Gastroesophageal sphincter (tissue), 4 donors: ENCODE results near the gene BTBD9. TPM values are rescaled to one million over a fixed set of nuclear protein-coding genes. Genes with fewer than 3 reads are reported as not detected.

Source experiments
- ATAC-seq: fragments of 150-250 bp; one replicate; pipeline ENCODE4 v1.9.1; 2016; ENCODE audit warnings: mild to moderate bottlenecking, moderate library complexity
- H3K27ac ChIP-seq, 4 donors: fragments of 200-600 bp; sonication (generic) in 3 of 4; 1 replicate in 3 of 4; 2 replicates in 1 of 4; pipeline ENCODE4 v1.5.1; 2016 to 2019
- H3K27me3 ChIP-seq: fragments of 200-600 bp; sonication (generic); one replicate; pipeline ENCODE4 v1.5.1; 2019
- H3K36me3 ChIP-seq, 2 donors: fragments of 200-600 bp; sonication (generic); one replicate each; pipeline ENCODE4 v1.5.1; 2019; ENCODE audit warnings: control low read depth in 1 of 2
- H3K4me1 ChIP-seq, 3 donors: fragments of 200-600 bp; sonication (generic); 1 replicate in 2 of 3; 2 replicates in 1 of 3; pipeline ENCODE4 v1.5.1; 2016 to 2019; ENCODE audit warnings: control low read depth in 2 of 3
- H3K4me3 ChIP-seq, 2 donors: fragments of 200-600 bp; sonication (generic); one replicate each; pipeline ENCODE4 v1.5.1; 2019; ENCODE audit warnings: mild to moderate bottlenecking in 1 of 2, moderate library complexity in 1 of 2
- H3K9me3 ChIP-seq, 3 donors: fragments of 200-600 bp; sonication (generic); one replicate each; pipeline ENCODE4 v1.5.1; 2017 to 2019; ENCODE audit warnings: control low read depth in 2 of 3
- EP300 ChIP-seq: sonication (generic); formaldehyde crosslinking; IDR thresholded peaks from one replicate; pipeline ENCODE4 v1.6.1; 2017; ENCODE audit warnings: antibody characterized with exemption, mild to moderate bottlenecking
- POLR2A ChIP-seq, 2 donors: fragments of 450-650 bp; IDR thresholded peaks; one replicate each; pipeline ENCODE4 v1.6.1; 2017; ENCODE audit warnings: antibody characterized with exemption in 2 of 2, mild to moderate bottlenecking in 2 of 2, moderate library complexity in 1 of 2
- POLR2AphosphoS5 ChIP-seq: sonication (generic); formaldehyde crosslinking; IDR thresholded peaks from one replicate; pipeline ENCODE4 v1.6.1; 2017; ENCODE audit warnings: antibody characterized with exemption
- WGBS, 2 donors: methylation state at CpG; one replicate each; pipeline ENCODE4 v1.1.5; 2018; ENCODE audit warnings: low coverage in 1 of 2; 5-methylcytosine and 5-hydroxymethylcytosine counted together
- total RNA-seq, 4 donors: library from RNA; depleted of rRNA; stranded (reverse); fragments of >200 nt; gene quantifications; one replicate each; pipeline ENCODE4 v1.1.0, GENCODE V29; 2016
- TF ChIP-seq, protein P1 (sequence below), 4 experiments: fragments of 200-600 bp in 2 of 4; fragments of 450-650 bp in 2 of 4; sonication (generic) in 1 of 4; IDR thresholded peaks; one replicate each; pipeline ENCODE4 v1.5.1; 2017 to 2019; ENCODE audit warnings: antibody characterized with exemption in 4 of 4, mild to moderate bottlenecking in 2 of 4, moderate library complexity in 2 of 4

BTBD9 gene
- total RNA-seq, 4 donors from 2014 or later: 11.3 to 18.9 (median 13.8) TPM

GRCh38 chr6:38194589-38194988, 445.1 kb downstream of the BTBD9 start:
- no peaks in the 10 kb centered on the region for H3K4me1 ChIP-seq
- H3K27me3 ChIP-seq: no peaks in the 10 kb centered on the region
- no peak for TF ChIP-seq POLR2A (IDR thresholded peaks at IDR 0.05)
- TF ChIP-seq POLR2AphosphoS5: no peak
- TF ChIP-seq EP300: no peak
- TF ChIP-seq, protein P1, sequence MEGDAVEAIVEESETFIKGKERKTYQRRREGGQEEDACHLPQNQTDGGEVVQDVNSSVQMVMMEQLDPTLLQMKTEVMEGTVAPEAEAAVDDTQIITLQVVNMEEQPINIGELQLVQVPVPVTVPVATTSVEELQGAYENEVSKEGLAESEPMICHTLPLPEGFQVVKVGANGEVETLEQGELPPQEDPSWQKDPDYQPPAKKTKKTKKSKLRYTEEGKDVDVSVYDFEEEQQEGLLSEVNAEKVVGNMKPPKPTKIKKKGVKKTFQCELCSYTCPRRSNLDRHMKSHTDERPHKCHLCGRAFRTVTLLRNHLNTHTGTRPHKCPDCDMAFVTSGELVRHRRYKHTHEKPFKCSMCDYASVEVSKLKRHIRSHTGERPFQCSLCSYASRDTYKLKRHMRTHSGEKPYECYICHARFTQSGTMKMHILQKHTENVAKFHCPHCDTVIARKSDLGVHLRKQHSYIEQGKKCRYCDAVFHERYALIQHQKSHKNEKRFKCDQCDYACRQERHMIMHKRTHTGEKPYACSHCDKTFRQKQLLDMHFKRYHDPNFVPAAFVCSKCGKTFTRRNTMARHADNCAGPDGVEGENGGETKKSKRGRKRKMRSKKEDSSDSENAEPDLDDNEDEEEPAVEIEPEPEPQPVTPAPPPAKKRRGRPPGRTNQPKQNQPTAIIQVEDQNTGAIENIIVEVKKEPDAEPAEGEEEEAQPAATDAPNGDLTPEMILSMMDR (IDR thresholded peaks at IDR 0.05): no peak
- H3K36me3 ChIP-seq: no peaks in the 10 kb centered on the region
- ATAC-seq: no peak
- H3K9me3 ChIP-seq: no peaks in the 10 kb centered on the region
- 89% methylated on average over 5 of the region's 7 CpGs; no CpG with 5 or more reads in 1 of the 2 donors for WGBS, 2 donors
- H3K27ac ChIP-seq: no peak overlapping the region
- H3K4me3 ChIP-seq: no peak overlapping the region

- 92% methylated on average over 2 of the region's 2 CpGs; no CpG with 5 or more reads in 1 of the 2 donors for WGBS, 2 donors
- Histone ChIP-seq H3K27me3 (no peaks in the 10 kb centered on the region), H3K9me3 (no peaks in the 10 kb centered on the region), H3K4me1 (no peaks in the 10 kb centered on the region), H3K4me3 (no peak overlapping the region), H3K36me3 (no peaks in the 10 kb centered on the region), H3K27ac (no peak overlapping the region)
- TF ChIP-seq, protein P1 (IDR thresholded peaks at IDR 0.05): no peak
- TF ChIP-seq POLR2AphosphoS5 (no peak), EP300 (no peak), POLR2A (IDR thresholded peaks at IDR 0.05) (no peak)
- ATAC-seq: no peak
These were observed 445.5 kb downstream of the BTBD9 start for GRCh38 chr6:38194282-38194572.

GRCh38 chr6:38193481-38194281, 446.0 kb downstream of the BTBD9 start:
- ATAC-seq: no peak
- Histone ChIP-seq H3K4me3 (no peak overlapping the region), H3K27ac (no peak overlapping the region), H3K4me1 (no peaks in the 10 kb centered on the region), H3K9me3 (no peaks in the 10 kb centered on the region), H3K27me3 (no peaks in the 10 kb centered on the region), H3K36me3 (no peaks in the 10 kb centered on the region)
- TF ChIP-seq, protein P1 (IDR thresholded peaks at IDR 0.05): no peak
- TF ChIP-seq POLR2AphosphoS5 (no peak), EP300 (no peak), POLR2A (IDR thresholded peaks at IDR 0.05) (no peak)
- WGBS, 2 donors: 68 to 76% methylated on average over 3 of the region's 9 CpGs

DNA sequence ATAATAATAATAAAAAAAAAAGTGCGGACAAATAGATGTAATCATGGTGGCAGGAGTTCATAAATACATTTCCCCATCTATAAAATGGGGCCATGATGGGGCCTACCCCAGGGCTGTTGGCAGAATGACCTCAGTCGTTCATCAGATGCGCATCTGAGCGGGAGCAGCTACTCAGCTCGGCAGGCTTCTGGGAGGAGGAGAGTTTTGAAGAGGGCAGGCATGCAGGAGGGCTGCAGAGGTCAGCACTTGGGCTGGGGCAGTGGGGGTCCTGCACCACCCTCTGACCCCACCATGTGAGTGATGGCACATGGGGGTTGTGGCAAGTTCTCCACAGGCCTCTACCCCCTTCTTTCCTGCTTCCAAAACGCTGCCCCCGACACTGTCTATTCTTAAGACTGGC, 446.7 kb downstream of the BTBD9 start:
- Histone ChIP-seq H3K9me3 (no peaks in the 10 kb centered on the region), H3K4me3 (no peak overlapping the region), H3K36me3 (no peaks in the 10 kb centered on the region), H3K27me3 (no peaks in the 10 kb centered on the region), H3K4me1 (no peaks in the 10 kb centered on the region), H3K27ac (no peak overlapping the region)
- 87 to 88% methylated on average over 4 to 5 of the region's 7 CpGs for WGBS, 2 donors
- TF ChIP-seq POLR2AphosphoS5: no peak
- TF ChIP-seq, protein P1 (IDR thresholded peaks at IDR 0.05): no peak
- no peak for TF ChIP-seq EP300
- TF ChIP-seq POLR2A (IDR thresholded peaks at IDR 0.05): no peak
- no peak for ATAC-seq

DNA sequence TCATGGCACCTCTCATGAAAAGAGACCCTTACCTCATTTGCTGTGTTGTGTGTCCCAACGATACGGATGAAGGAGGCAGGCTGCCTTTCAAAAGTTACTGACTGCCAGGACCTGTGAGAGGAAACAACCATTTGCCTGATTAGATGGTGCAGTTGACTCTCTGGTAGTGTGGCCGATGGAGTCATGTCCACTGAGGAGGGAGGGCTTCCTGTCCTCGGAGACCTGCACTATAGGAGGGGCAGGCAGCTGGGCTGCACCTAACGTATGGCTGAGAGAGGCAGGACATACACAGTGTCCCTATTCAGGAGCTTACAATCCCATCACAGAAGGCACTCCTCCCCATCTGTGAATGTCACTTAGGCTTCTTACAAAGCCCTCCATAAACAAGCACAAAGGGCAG, 447.2 kb downstream of the BTBD9 start:
- Histone ChIP-seq H3K9me3 (no peaks in the 10 kb centered on the region), H3K27ac (no peak overlapping the region), H3K36me3 (no peaks in the 10 kb centered on the region), H3K4me1 (no peaks in the 10 kb centered on the region), H3K4me3 (no peak overlapping the region), H3K27me3 (no peaks in the 10 kb centered on the region)
- WGBS, 2 donors: 60 to 100% methylated on average over 1 to 3 of the region's 5 CpGs
- TF ChIP-seq, protein P1 (IDR thresholded peaks at IDR 0.05): no peak
- ATAC-seq: no peak
